K562 (cell line): ENCODE measurements around the gene PCBP3. TPM values are rescaled to one million over a fixed set of nuclear protein-coding genes. Genes with fewer than 3 reads are reported as not detected.

Experiments
- ARHGAP35 ChIP-seq: fragments of 450-650 bp; IDR thresholded peaks from 2 replicates; pipeline ENCODE4 v1.6.1; 2018; ENCODE audit not compliant: partially characterized antibody
- HNRNPL ChIP-seq: fragments of 200-400 bp; formaldehyde crosslinking; IDR thresholded peaks from 2 replicates; pipeline ENCODE4 v1.6.1; 2017; ENCODE audit warnings: low read depth, mild to moderate bottlenecking, low read length
- L3MBTL2 ChIP-seq: fragments of 450-650 bp; IDR thresholded peaks from 2 replicates; pipeline ENCODE4 v1.6.1; 2016; ENCODE audit warnings: mild to moderate bottlenecking, moderate library complexity
- YY1 ChIP-seq, 3 experiments: IDR thresholded peaks; 2 replicates each; pipeline ENCODE4 v1.6.1; 2011; ENCODE audit warnings: low read length in 2 of 3, mild to moderate bottlenecking in 2 of 3, moderate library complexity in 2 of 3, borderline replicate concordance in 1 of 3, control low read depth in 1 of 3, low read depth in 1 of 3; ENCODE audit not compliant: insufficient read depth in 3 of 3, insufficient replicate concordance in 2 of 3, control insufficient read depth in 1 of 3, insufficient read length in 1 of 3; ENCODE audit errors: extremely low read depth in 1 of 3
- ZNF436 ChIP-seq: fragments of 250-450, 450-650 bp; sonication (Bioruptor Pico); formaldehyde crosslinking; IDR thresholded peaks from 2 replicates; pipeline ENCODE4 v1.7.0; 2020; ENCODE audit warnings: mild to moderate bottlenecking
- ZNF511 ChIP-seq: sonication (generic); formaldehyde crosslinking; IDR thresholded peaks from 2 replicates; pipeline ENCODE4 v1.8.0; 2022; ENCODE audit warnings: mild to moderate bottlenecking, missing genetic modification reagents
- polyA plus RNA-seq, 8 experiments: library from polyadenylated mRNA; depleted of rRNA in 4 of 8; stranded (reverse) in 5 of 8; unstranded in 3 of 8; fragments of >200 nt; fragmentation: Nextera tagmentation in 2 of 8; fragmentation: Illumina TruSeq in 1 of 8; extraction: Ambion mirVana in 2 of 8; extraction: Trizol in 1 of 8; gene quantifications; 2 replicates each; pipeline versions ENCODE4 v1.2.1 to v1.2.3, GENCODE V29; 2011 to 2014; ENCODE audit warnings: inconsistent platforms in 1 of 8, missing spikeins in 1 of 8
- total RNA-seq, 7 experiments: library from RNA; depleted of rRNA in 6 of 7; stranded (reverse); fragments of >200 nt in 6 of 7; fragmentation: Illumina TruSeq in 2 of 7; extraction: Trizol in 2 of 7; gene quantifications; 2 replicates each; pipeline versions ENCODE4 v1.2.1 to v1.2.3, GENCODE V29; 2011 to 2021; ENCODE audit warnings: low replicate concordance in 1 of 7
- TF ChIP-seq, protein P1 (sequence below), 3 experiments: IDR thresholded peaks in 2 of 3; conservative IDR thresholded peaks in 1 of 3; 2 replicates each; pipeline ENCODE4 v1.5.1; 2011 to 2012; ENCODE audit warnings: low read length in 3 of 3, mild to moderate bottlenecking in 3 of 3, control low read depth in 2 of 3, improper control_type of control experiment in 1 of 3, inconsistent platforms in 1 of 3, low read depth in 1 of 3, mixed read lengths in 1 of 3, moderate library complexity in 1 of 3; ENCODE audit not compliant: insufficient read depth in 2 of 3
- TF ChIP-seq, protein P2 (sequence below): fragments of 200-400 bp; formaldehyde crosslinking; IDR thresholded peaks from 2 replicates; pipeline ENCODE4 v1.6.1; 2017; ENCODE audit warnings: mild to moderate bottlenecking, low read depth, low read length, moderate library complexity
- TF ChIP-seq, protein P3 (sequence below), 2 experiments: fragments of 250-450 bp in 1 of 2; fragments of 450-650 bp in 1 of 2; sonication (Bioruptor Pico) in 1 of 2; IDR thresholded peaks; 2 replicates each; pipeline versions ENCODE4 v1.6.1 to v1.8.0; 2016 to 2021; ENCODE audit warnings: mild to moderate bottlenecking in 2 of 2, moderate library complexity in 2 of 2, missing compliant biosample characterization in 1 of 2, missing genetic modification characterization in 1 of 2
- TF ChIP-seq, protein P4 (sequence below), 2 experiments: IDR thresholded peaks; 2 replicates each; pipeline ENCODE4 v1.6.1; 2011; ENCODE audit warnings: borderline replicate concordance in 1 of 2, control low read depth in 1 of 2, low read depth in 1 of 2, low read length in 1 of 2, mild to moderate bottlenecking in 1 of 2, mixed read lengths in 1 of 2, moderate library complexity in 1 of 2; ENCODE audit not compliant: insufficient read depth in 1 of 2, insufficient read length in 1 of 2, poor library complexity in 1 of 2, severe bottlenecking in 1 of 2; ENCODE audit errors: extremely low read depth in 1 of 2

Gene PCBP3
- total and polyA plus RNA-seq, 9 of the 15 experiments (the other 6 are each of a cell fraction or from before 2014, with no cell fraction given) = 0.18 TPM; not detected in 8

GRCh38 chr21:45983981-45984551, 340.5 kb downstream of the PCBP3 start (continued):
- TF ChIP-seq, protein P1, sequence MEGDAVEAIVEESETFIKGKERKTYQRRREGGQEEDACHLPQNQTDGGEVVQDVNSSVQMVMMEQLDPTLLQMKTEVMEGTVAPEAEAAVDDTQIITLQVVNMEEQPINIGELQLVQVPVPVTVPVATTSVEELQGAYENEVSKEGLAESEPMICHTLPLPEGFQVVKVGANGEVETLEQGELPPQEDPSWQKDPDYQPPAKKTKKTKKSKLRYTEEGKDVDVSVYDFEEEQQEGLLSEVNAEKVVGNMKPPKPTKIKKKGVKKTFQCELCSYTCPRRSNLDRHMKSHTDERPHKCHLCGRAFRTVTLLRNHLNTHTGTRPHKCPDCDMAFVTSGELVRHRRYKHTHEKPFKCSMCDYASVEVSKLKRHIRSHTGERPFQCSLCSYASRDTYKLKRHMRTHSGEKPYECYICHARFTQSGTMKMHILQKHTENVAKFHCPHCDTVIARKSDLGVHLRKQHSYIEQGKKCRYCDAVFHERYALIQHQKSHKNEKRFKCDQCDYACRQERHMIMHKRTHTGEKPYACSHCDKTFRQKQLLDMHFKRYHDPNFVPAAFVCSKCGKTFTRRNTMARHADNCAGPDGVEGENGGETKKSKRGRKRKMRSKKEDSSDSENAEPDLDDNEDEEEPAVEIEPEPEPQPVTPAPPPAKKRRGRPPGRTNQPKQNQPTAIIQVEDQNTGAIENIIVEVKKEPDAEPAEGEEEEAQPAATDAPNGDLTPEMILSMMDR (IDR thresholded peaks at IDR 0.05 in 2 of 3, conservative IDR thresholded peaks at IDR 0.05 in 1 of 3; ENCODE audit: insufficient read depth in 2 of 3, low read depth in 1 of 3, low read length in 3 of 3) = 0 out of 6 replicates have a peak, but pooled peaks of 1 of the 3 experiments have one; percentile 3
- TF ChIP-seq ARHGAP35 (no peak), L3MBTL2 (peak; percentile 77), ZNF511 (CRISPR knock-in tag) (peak; percentile 56; the same call in 1 of the 2 replicates), YY1 (IDR thresholded peaks at IDR 0.05; ENCODE audit: borderline replicate concordance in 1 of 3, control insufficient read depth in 1 of 3, extremely low read depth in 1 of 3, insufficient read depth in 3 of 3, insufficient read length in 1 of 3, insufficient replicate concordance in 2 of 3, low read depth in 1 of 3, low read length in 2 of 3) (peak in 1 of 3 experiments; percentile 25), ZNF436 (CRISPR knock-in tag) (no peak), HNRNPL (peak; percentile 43; the same call in 1 of the 2 replicates)
- TF ChIP-seq, protein P2, sequence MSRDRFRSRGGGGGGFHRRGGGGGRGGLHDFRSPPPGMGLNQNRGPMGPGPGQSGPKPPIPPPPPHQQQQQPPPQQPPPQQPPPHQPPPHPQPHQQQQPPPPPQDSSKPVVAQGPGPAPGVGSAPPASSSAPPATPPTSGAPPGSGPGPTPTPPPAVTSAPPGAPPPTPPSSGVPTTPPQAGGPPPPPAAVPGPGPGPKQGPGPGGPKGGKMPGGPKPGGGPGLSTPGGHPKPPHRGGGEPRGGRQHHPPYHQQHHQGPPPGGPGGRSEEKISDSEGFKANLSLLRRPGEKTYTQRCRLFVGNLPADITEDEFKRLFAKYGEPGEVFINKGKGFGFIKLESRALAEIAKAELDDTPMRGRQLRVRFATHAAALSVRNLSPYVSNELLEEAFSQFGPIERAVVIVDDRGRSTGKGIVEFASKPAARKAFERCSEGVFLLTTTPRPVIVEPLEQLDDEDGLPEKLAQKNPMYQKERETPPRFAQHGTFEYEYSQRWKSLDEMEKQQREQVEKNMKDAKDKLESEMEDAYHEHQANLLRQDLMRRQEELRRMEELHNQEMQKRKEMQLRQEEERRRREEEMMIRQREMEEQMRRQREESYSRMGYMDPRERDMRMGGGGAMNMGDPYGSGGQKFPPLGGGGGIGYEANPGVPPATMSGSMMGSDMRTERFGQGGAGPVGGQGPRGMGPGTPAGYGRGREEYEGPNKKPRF = no peak
- TF ChIP-seq, protein P3, sequence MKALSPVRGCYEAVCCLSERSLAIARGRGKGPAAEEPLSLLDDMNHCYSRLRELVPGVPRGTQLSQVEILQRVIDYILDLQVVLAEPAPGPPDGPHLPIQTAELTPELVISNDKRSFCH (CRISPR knock-in tag; IDR thresholded peaks at IDR 0.05) = no peak
- TF ChIP-seq, protein P3 (tag; IDR thresholded peaks at IDR 0.05) = 0 out of 2 replicates have a peak, but pooled peaks have one; percentile 23
- TF ChIP-seq, protein P4, sequence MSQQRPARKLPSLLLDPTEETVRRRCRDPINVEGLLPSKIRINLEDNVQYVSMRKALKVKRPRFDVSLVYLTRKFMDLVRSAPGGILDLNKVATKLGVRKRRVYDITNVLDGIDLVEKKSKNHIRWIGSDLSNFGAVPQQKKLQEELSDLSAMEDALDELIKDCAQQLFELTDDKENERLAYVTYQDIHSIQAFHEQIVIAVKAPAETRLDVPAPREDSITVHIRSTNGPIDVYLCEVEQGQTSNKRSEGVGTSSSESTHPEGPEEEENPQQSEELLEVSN (IDR thresholded peaks at IDR 0.05; ENCODE audit: borderline replicate concordance in 1 of 2, extremely low read depth in 1 of 2, insufficient read depth in 1 of 2, insufficient read length in 1 of 2, low read depth in 1 of 2, low read length in 1 of 2, poor library complexity in 1 of 2, severe bottlenecking in 1 of 2) = peak; percentile 35 to 63
